Heart right ventricle (tissue), 16 donors: ENCODE results near the gene FHIT. TPM values are rescaled to one million over a fixed set of nuclear protein-coding genes. Genes with fewer than 3 reads are reported as not detected.

Experiments used
- ATAC-seq, 8 donors: fragments of 200-7000 bp; cut with Tn5 transposase; one replicate each; pipeline ENCODE4 v1.9.1; 2020; ENCODE audit warnings: mild to moderate bottlenecking in 8 of 8, moderate library complexity in 8 of 8, moderate number of reproducible peaks in 1 of 8
- DNase-seq, 2 donors: peaks; one replicate each; pipeline ENCODE4 v3.0.0-alpha.2; 2020
- H3K27ac ChIP-seq, 10 donors: fragments of 200-600 bp; sonication (generic) in 2 of 10; one replicate each; pipeline versions ENCODE4 v1.5.0 to v1.8.0; 2020 to 2022; ENCODE audit warnings: mild to moderate bottlenecking in 3 of 10
- H3K27me3 ChIP-seq, 7 donors: fragments of 200-600 bp; one replicate each; pipeline ENCODE4 v1.8.0; 2021 to 2022; ENCODE audit warnings: mild to moderate bottlenecking in 2 of 7
- H3K36me3 ChIP-seq, 9 donors: fragments of 200-600 bp; sonication (generic) in 1 of 9; one replicate each; pipeline versions ENCODE4 v1.5.0 to v1.8.0; 2020 to 2022; ENCODE audit warnings: mild to moderate bottlenecking in 2 of 9
- H3K4me1 ChIP-seq, 9 donors: fragments of 200-600 bp; sonication (generic) in 1 of 9; one replicate each; pipeline versions ENCODE4 v1.5.0 to v1.8.0; 2020 to 2022; ENCODE audit warnings: mild to moderate bottlenecking in 4 of 9
- H3K4me3 ChIP-seq, 10 donors: fragments of 200-600 bp; sonication (generic) in 2 of 10; one replicate each; pipeline versions ENCODE4 v1.5.0 to v1.8.0; 2020 to 2022; ENCODE audit warnings: mild to moderate bottlenecking in 7 of 10, moderate library complexity in 2 of 10
- H3K9me3 ChIP-seq, 11 donors: fragments of 200-600 bp in 10 of 11; sonication (generic) in 2 of 11; one replicate each; pipeline versions ENCODE4 v1.5.0 to v1.8.0; 2013 to 2022; ENCODE audit warnings: mild to moderate bottlenecking in 2 of 11, control low read depth in 1 of 11, moderate library complexity in 1 of 11
- CTCF ChIP-seq, 9 donors: fragments of 200-600 bp; sonication (generic) in 2 of 9; IDR thresholded peaks; one replicate each; pipeline versions ENCODE4 v1.5.0 to v1.8.0; 2021 to 2022; ENCODE audit warnings: antibody characterized with exemption in 9 of 9, mild to moderate bottlenecking in 5 of 9, moderate library complexity in 1 of 9
- WGBS, 2 donors: extraction: QIAGEN DNeasy Blood & Tissue Kit; methylation state at CpG; one replicate each; pipeline ENCODE4 v1.1.7; 2013; ENCODE audit warnings: inconsistent platforms in 1 of 2; 5-methylcytosine and 5-hydroxymethylcytosine counted together
- intact Hi-C, 10 donors: fragments of 100-400 bp; cut with DNase I; formaldehyde crosslinking; loops; one replicate each; pipeline versions ENCODE4 v1.11.1 to v1.14.2; 2022
- polyA plus RNA-seq, 2 donors: library from polyadenylated mRNA; stranded (reverse); fragments of 200-250 nt; gene quantifications; one replicate each; pipeline ENCODE4 v1.2.3, GENCODE V29; 2013
- total RNA-seq, 10 donors: library from RNA; stranded (reverse); fragmentation: NEBNext Ultra II Directional in 3 of 10; extraction: Animal tissue kit (Norgen Biotek cat#: 25700) in 3 of 10; gene quantifications; one replicate each; pipeline versions ENCODE4 v1.2.1 to v1.2.4, GENCODE V29; 2021 to 2023
- donor health status: Arrhythmogenic right ventricular cardiomyopathy.
- donor health status: ischemic (EF 13 %, LVEDD 7.1; RV severe dilation, severe dysfunction).
- donor health status: healthy with polysubstance abuse.
- donor health status: DM: no; HTN: yes; CAD: no.
- donor health status: DM: no; HTN: no; CAD: no.
- donor health status: ischemic (EF 25% LVEDD 6.9; RV normal size, moderate dysfunction).
- donor health status: ischemic (EF 25% LVEDD 5.7; RV mildly dilated, moderate dysfunction).
- donor health status: healthy.
- donor health status: DM: yes; HTN: yes; CAD: no.
- donor health status: Ischemic cardiomyopathy.
- donor health status: ischemic (EF 35%, LVEDD 5.7; RV mildly dilated, moderate dysfunction).
- donor health status: nonischemic (EF 11% LVEDD 7.7; RV severe dilation, severe dysfunction).
- donor health status: DM: yes; HTN: yes; CAD: no.
- donor health status: PGD.
- donor health status: ischemic (EF 29% LVEDD 5.4; RV normal size, mild dysfunction).
- donor health status: nonischemic (EF 23%, LVEDD 6.1; RV moderate dilation, normal function).

FHIT gene
- total and polyA plus RNA-seq, 12 donors = 4.7 to 25.5 (median 18.3) TPM

DNA sequence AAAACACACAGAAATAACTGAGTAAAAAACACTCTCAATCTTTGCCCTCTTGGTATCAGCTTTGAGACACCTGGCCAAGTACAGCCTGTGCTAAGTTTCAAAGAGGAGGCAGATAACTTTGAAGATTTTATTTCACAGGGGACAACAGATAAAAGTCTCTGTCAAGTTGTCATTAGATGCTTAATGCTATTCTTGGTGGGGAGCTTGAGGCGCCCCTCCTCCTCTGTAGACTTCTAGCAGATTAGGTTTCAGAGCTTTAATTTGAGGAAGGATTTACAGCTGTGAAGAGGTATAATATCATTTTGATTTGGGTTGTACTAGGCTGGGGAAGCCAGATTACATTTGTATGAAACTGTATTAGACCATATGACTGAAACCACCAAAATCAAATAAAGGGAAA is 620.3 kb downstream of the FHIT start:
- DNase-seq (no peak), ATAC-seq (no peak)
- no peaks in the 10 kb centered on the region for H3K36me3 ChIP-seq
- no peaks in the 10 kb centered on the region for H3K9me3 ChIP-seq
- H3K27me3 ChIP-seq = no peaks in the 10 kb centered on the region
- TF ChIP-seq CTCF (IDR thresholded peaks at IDR 0.05) = no peak
- intact Hi-C loops = no loop called here
- H3K4me1 ChIP-seq = no peaks in the 10 kb centered on the region
- WGBS, 2 donors = 94 to 97% methylated on average over 1 of the region's 1 CpG
- H3K27ac ChIP-seq = no peak overlapping the region
- no peak overlapping the region for H3K4me3 ChIP-seq

DNA sequence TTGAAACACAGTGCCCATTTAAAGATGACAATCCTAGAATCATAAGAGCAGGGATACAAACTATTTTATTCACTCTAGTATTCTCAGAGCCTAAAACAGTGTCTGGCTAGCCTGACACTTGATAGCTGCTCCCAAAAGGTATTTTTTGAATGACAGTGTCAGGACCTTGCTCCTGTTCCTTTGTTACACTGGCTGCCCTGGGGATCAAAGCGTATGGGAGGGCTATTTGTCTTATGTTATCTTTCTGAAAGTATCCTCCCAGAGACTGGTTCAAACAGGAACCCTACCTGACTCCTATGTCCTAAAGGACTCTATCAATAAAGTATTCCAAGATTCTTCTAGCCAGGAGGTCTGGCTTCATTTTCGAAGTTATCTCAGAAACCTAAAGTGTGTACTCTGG is 621.4 kb downstream of the FHIT start:
- no peak overlapping the region for H3K4me3 ChIP-seq
- WGBS, 2 donors = 70 to 78% methylated on average over 2 of the region's 2 CpGs
- no peak for ATAC-seq

DNA sequence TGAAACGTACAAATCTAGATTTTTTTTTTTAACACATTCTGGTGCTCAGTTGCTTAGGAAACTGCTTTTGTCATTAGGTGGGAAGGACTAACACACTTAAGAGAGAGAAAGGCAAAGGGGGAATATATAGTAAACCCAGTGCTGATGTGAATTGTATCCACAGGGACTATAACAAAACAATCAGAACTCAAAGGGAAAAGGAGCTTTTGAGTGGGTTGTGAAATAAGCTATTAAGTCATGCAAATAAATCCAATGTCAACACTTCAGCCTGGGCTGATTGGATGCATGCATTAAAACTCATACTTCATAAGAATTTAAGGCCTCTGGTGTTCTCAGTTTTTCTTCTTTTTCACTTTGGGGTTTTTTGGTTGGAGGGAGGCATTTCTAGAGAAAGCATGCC is 628.9 kb downstream of the FHIT start:
- Histone ChIP-seq H3K4me1 (no peaks in the 10 kb centered on the region), H3K27me3 (no peaks in the 10 kb centered on the region), H3K36me3 (no peaks in the 10 kb centered on the region), H3K9me3 (peaks cover 0 to 18% (median 0%) of the 10 kb centered on the region in 11 donors), H3K4me3 (no peak overlapping the region), H3K27ac (no peak overlapping the region)
- ATAC-seq (no peak), DNase-seq (no peak)
- 68 to 70% methylated on average over 1 of the region's 1 CpG for WGBS, 2 donors
- TF ChIP-seq CTCF (IDR thresholded peaks at IDR 0.05) = no peak
- intact Hi-C loops = no loop called here

More for the DNA sequence above, 621.4 kb downstream of the FHIT start:
- TF ChIP-seq CTCF (IDR thresholded peaks at IDR 0.05) = no peak
- no peaks in the 10 kb centered on the region for H3K9me3 ChIP-seq
- no peaks in the 10 kb centered on the region for H3K27me3 ChIP-seq
- no peak for DNase-seq
- H3K36me3 ChIP-seq = no peaks in the 10 kb centered on the region
- intact Hi-C loops = no loop called here
- no peak overlapping the region for H3K27ac ChIP-seq
- H3K4me1 ChIP-seq = no peaks in the 10 kb centered on the region

- Histone ChIP-seq H3K27me3 (no peaks in the 10 kb centered on the region), H3K9me3 (peaks cover 0 to 18% (median 0%) of the 10 kb centered on the region in 11 donors), H3K4me3 (no peak overlapping the region), H3K36me3 (no peaks in the 10 kb centered on the region), H3K27ac (no peak overlapping the region), H3K4me1 (no peaks in the 10 kb centered on the region)
- 80 to 87% methylated on average over 2 of the region's 2 CpGs for WGBS, 2 donors
- intact Hi-C loops = no loop called here
- no peak for DNase-seq
- no peak for ATAC-seq
- TF ChIP-seq CTCF (IDR thresholded peaks at IDR 0.05) = no peak
These were observed 634.1 kb downstream of the FHIT start for GRCh38 chr3:60617188-60617587.
